Osteoblast (primary cell): ENCODE data around the gene ASCC3. TPM values are rescaled to one million over a fixed set of nuclear protein-coding genes. Genes with fewer than 3 reads are reported as not detected.

Experiments
- DNase-seq: peaks from one replicate; pipeline ENCODE4 v3.0.0; 2011; ENCODE audit warnings: low spot score, mixed read lengths; ENCODE audit not compliant: insufficient read length; ENCODE audit errors: missing footprints
- H2AFZ ChIP-seq: 2 replicates; pipeline ENCODE4 v1.6.0; 2011; ENCODE audit warnings: mild to moderate bottlenecking, low read length
- H3K27ac ChIP-seq: 2 replicates; pipeline ENCODE4 v1.5.1; 2011; ENCODE audit warnings: mild to moderate bottlenecking, low read depth, low read length, moderate library complexity
- H3K27me3 ChIP-seq: 2 replicates; pipeline ENCODE4 v1.6.0; 2012; ENCODE audit warnings: mild to moderate bottlenecking, control low read depth, inconsistent platforms, low read length, moderate library complexity; ENCODE audit not compliant: insufficient read depth
- H3K36me3 ChIP-seq: 2 replicates; pipeline ENCODE4 v1.5.1; 2011; ENCODE audit warnings: mild to moderate bottlenecking, low read length, control low read depth, moderate library complexity; ENCODE audit not compliant: insufficient read depth
- H3K4me1 ChIP-seq: 2 replicates; pipeline ENCODE4 v1.5.1; 2011; ENCODE audit warnings: mild to moderate bottlenecking, low read length, control low read depth, moderate library complexity; ENCODE audit not compliant: insufficient read depth
- H3K4me2 ChIP-seq: 2 replicates; pipeline ENCODE4 v1.6.0; 2011; ENCODE audit warnings: mild to moderate bottlenecking, low read length; ENCODE audit not compliant: insufficient read depth
- H3K4me3 ChIP-seq: fragments of 200-600 bp; sonication (generic); 3 replicates; pipeline ENCODE4 v1.5.1; 2012; ENCODE audit warnings: mild to moderate bottlenecking, low read length, inconsistent platforms; ENCODE audit not compliant: insufficient read depth
- H3K79me2 ChIP-seq: 2 replicates; pipeline ENCODE4 v1.6.0; 2012; ENCODE audit warnings: mild to moderate bottlenecking, low read length, control low read depth, inconsistent platforms; ENCODE audit not compliant: insufficient read depth
- H3K9me3 ChIP-seq: 2 replicates; pipeline ENCODE4 v1.5.1; 2011; ENCODE audit warnings: low read depth, low read length, control low read depth
- H4K20me1 ChIP-seq: 2 replicates; pipeline ENCODE4 v1.6.0; 2012; ENCODE audit warnings: mild to moderate bottlenecking, low read length, control low read depth; ENCODE audit not compliant: insufficient read depth
- total RNA-seq: library from RNA; depleted of rRNA; stranded (reverse); fragments of >200 nt; gene quantifications from 2 replicates; pipeline ENCODE4 v1.2.3, GENCODE V29; 2012
- TF ChIP-seq, protein P1 (sequence below): IDR thresholded peaks from 2 replicates; pipeline ENCODE4 v1.5.1; 2011; ENCODE audit warnings: mild to moderate bottlenecking, low read depth, low read length, moderate library complexity; ENCODE audit errors: extremely low read depth

The ASCC3 gene
- total RNA-seq, 1 donor = 68.8 TPM

DNA sequence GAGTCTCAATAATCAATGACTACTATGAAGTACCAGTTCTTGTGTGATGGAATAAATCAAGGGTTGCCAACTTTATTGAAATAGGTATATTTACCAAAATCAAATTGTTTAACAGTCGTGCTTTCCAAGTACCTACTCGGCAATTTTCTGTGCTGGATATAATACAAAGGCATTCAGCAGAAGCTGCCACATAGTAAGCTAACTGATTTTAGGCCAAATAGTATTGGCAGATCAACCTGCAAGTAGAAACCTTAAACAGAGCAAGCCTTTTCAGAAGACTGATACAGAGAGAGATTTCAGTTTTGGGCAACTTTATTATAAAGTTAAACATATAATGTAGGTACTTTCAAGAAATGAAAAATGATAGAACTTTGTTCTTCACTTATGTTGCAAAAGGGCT, 174.6 kb downstream of the ASCC3 start:
- DNase-seq = no peak
- Histone ChIP-seq H2AFZ (no peak overlapping the region), H3K4me2 (no peak overlapping the region), H3K27me3 (no peaks in the 10 kb centered on the region), H3K4me1 (no peaks in the 10 kb centered on the region), H3K27ac (no peak overlapping the region), H3K36me3 (no peaks in the 10 kb centered on the region), H3K79me2 (no peaks in the 10 kb centered on the region), H3K9me3 (no peaks in the 10 kb centered on the region), H3K4me3 (no peak overlapping the region), H4K20me1 (no peaks in the 10 kb centered on the region)
- TF ChIP-seq, protein P1, sequence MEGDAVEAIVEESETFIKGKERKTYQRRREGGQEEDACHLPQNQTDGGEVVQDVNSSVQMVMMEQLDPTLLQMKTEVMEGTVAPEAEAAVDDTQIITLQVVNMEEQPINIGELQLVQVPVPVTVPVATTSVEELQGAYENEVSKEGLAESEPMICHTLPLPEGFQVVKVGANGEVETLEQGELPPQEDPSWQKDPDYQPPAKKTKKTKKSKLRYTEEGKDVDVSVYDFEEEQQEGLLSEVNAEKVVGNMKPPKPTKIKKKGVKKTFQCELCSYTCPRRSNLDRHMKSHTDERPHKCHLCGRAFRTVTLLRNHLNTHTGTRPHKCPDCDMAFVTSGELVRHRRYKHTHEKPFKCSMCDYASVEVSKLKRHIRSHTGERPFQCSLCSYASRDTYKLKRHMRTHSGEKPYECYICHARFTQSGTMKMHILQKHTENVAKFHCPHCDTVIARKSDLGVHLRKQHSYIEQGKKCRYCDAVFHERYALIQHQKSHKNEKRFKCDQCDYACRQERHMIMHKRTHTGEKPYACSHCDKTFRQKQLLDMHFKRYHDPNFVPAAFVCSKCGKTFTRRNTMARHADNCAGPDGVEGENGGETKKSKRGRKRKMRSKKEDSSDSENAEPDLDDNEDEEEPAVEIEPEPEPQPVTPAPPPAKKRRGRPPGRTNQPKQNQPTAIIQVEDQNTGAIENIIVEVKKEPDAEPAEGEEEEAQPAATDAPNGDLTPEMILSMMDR = no peak

DNA sequence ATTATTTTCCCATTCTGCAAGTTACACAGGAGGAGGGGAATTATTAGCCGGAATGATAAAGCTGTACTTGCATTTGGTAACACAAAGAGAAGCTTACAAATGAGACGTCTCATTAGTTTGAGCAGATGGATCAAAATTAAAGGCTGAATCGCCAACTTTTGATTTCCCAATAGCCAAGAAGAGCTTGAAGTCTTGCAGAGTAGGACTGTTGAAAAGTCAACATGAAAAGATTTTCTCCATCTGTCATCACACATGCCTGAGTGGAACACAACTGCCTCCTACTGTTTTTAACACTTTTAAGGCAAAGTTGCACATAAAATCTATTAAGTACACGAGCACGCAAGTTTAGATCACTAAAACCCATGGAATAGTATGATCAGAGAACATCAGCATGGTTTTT, 176.2 kb downstream of the ASCC3 start:
- no peaks in the 10 kb centered on the region for H3K27me3 ChIP-seq
- no peak overlapping the region for H3K4me2 ChIP-seq
- H3K27ac ChIP-seq = no peak overlapping the region
- H3K9me3 ChIP-seq = no peaks in the 10 kb centered on the region
- H3K36me3 ChIP-seq = no peaks in the 10 kb centered on the region
- no peak overlapping the region for H2AFZ ChIP-seq
- H4K20me1 ChIP-seq = no peaks in the 10 kb centered on the region
- H3K4me3 ChIP-seq = no peak overlapping the region
- DNase-seq = no peak
- TF ChIP-seq, protein P1 = no peak
- H3K4me1 ChIP-seq = no peaks in the 10 kb centered on the region
- H3K79me2 ChIP-seq = no peaks in the 10 kb centered on the region

DNA sequence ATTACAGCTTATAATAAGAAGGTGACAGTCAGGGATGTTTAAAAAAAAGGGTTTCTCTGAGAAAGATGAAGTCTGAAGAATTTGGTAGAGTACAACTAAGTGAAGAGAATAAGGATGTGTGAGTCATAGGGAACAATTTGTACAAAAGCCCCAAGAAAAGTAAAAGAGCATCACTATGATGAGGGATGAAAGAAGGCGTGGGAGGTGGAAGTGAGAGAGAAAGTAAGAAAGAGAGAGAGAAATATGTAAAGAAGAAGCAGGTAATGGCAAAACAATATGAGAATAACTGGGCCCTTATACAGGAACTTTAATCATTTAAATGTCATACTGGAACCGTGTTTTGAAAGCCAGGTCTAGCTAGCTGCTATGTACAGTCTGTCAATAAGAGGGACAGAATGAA, 179.4 kb downstream of the ASCC3 start:
- Histone ChIP-seq H3K4me3 (no peak overlapping the region), H3K27me3 (no peaks in the 10 kb centered on the region), H3K27ac (no peak overlapping the region), H3K9me3 (no peaks in the 10 kb centered on the region), H3K4me1 (no peaks in the 10 kb centered on the region), H3K36me3 (no peaks in the 10 kb centered on the region), H3K4me2 (no peak overlapping the region), H2AFZ (no peak overlapping the region), H4K20me1 (no peaks in the 10 kb centered on the region), H3K79me2 (no peaks in the 10 kb centered on the region)
- no peak for DNase-seq
- TF ChIP-seq, protein P1 = no peak

DNA sequence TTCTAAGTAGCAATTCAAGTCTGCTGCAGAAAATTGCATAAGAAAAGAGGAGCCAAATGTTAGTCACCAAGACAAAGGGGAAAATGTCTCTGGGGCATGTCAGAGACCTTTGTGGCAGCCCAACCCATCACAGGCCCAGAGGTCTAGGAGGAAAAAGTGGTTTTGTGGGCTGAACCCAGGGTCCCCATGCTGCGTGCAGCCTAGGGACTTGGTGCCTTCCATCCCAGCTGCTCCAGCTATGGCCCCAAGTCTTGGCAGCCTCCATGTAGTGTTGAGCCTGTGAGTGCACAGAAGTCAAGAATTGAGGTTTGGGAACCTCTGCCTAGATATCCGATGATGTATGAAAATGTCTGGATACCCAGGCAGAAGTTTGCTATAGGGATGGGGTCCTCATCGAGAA, 181.1 kb downstream of the ASCC3 start:
- Histone ChIP-seq H3K27me3 (no peaks in the 10 kb centered on the region), H3K4me1 (no peaks in the 10 kb centered on the region), H2AFZ (no peak overlapping the region), H3K9me3 (no peaks in the 10 kb centered on the region), H3K79me2 (no peaks in the 10 kb centered on the region), H4K20me1 (no peaks in the 10 kb centered on the region), H3K36me3 (no peaks in the 10 kb centered on the region), H3K4me3 (no peak overlapping the region), H3K4me2 (no peak overlapping the region), H3K27ac (no peak overlapping the region)
- TF ChIP-seq, protein P1 = no peak
- no peak for DNase-seq
